Lower leg skin (tissue), 3 donors: ENCODE measurements around the gene PON2.

ENCODE experiments used
- POLR2A ChIP-seq, 2 donors: fragments of 450-650 bp; IDR thresholded peaks; one replicate each; pipeline ENCODE4 v1.6.1; 2016 to 2017; ENCODE audit warnings: antibody characterized with exemption in 2 of 2, mild to moderate bottlenecking in 1 of 2, moderate library complexity in 1 of 2
- TF ChIP-seq, protein P1 (sequence below), 3 donors: fragments of 450-650 bp; IDR thresholded peaks; one replicate each; pipeline ENCODE4 v1.5.1; 2016; ENCODE audit warnings: antibody characterized with exemption in 3 of 3, mild to moderate bottlenecking in 3 of 3, moderate library complexity in 2 of 3

DNA sequence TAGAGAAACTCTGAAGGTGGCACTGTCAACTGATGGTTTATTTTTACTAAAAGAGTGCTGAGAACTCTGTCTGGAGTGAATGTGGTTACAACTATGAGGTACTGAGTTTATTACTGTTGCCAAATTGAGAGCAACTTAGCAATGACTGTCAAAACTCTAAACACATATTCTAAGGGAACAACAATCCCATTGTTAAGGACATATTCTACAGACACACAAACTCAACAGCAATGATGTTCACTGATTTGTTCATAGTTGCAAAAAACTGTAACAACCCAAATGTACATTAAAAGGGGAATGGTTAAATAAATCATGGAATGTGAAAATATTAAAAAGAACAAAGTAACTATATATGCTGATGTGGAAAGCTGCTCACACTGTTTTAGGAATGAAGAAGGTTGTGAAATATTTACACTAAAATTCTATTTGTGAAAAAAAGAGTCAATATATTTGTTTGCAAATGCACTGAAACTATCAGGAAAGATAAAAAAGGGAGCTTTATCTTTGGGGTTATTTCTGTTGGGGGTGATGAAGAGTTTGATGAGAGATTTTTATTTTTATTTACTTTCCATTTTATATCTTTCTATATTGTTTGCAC, 12.9 kb downstream of the PON2 start:
- TF ChIP-seq, protein P1, sequence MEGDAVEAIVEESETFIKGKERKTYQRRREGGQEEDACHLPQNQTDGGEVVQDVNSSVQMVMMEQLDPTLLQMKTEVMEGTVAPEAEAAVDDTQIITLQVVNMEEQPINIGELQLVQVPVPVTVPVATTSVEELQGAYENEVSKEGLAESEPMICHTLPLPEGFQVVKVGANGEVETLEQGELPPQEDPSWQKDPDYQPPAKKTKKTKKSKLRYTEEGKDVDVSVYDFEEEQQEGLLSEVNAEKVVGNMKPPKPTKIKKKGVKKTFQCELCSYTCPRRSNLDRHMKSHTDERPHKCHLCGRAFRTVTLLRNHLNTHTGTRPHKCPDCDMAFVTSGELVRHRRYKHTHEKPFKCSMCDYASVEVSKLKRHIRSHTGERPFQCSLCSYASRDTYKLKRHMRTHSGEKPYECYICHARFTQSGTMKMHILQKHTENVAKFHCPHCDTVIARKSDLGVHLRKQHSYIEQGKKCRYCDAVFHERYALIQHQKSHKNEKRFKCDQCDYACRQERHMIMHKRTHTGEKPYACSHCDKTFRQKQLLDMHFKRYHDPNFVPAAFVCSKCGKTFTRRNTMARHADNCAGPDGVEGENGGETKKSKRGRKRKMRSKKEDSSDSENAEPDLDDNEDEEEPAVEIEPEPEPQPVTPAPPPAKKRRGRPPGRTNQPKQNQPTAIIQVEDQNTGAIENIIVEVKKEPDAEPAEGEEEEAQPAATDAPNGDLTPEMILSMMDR (IDR thresholded peaks at IDR 0.05) = no peak
- no peak for TF ChIP-seq POLR2A (IDR thresholded peaks at IDR 0.05)
